NCI-H69 (cell line): Measurements from ENCODE around the gene CCDC197.
A peak's percentile ranks its signal among the peaks of the same experiment; 100 is the strongest.

ENCODE experiments used
- DNase-seq: peaks from one replicate; lab custom pipeline; 2025; lab: John Stamatoyannopoulos, UW

CCDC197 gene

DNA sequence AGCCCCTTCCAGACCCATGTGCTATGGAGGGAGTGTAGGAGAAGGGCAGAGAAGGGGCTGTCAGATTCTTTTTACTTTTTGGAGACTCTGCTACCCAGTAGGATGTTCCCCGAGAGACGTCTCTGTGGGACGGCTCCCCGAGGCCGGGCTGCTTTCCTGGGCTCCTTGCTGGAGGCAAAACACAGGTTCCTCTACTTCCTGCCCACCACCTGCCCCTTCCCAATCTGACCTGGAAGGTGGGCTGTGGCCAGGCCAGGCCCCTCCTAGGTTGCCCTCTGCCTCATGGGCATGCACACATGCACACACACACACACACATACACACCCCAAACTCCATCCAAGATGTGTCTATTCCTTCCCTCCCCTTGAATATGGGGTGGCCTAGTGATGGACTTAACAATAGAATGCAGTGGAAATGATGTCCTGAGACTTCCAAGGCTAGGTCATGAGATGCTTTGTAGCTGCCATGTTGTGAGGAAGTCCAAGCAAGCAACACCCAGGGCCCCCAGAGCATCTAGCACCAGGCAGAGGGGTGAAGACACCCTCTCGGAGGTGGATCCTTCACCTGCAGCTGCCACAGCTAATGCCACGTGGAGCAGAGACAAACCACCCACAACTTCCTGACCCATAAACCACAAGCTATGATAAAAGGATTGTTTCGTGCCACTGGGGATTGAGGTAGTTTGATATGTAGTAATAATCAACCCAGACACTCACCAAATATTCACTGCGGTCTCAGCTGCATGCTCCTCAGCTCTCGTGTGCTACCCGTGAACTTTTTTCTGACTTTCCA is 19.1 kb upstream of the CCDC197 start:
- no peak for DNase-seq

DNA sequence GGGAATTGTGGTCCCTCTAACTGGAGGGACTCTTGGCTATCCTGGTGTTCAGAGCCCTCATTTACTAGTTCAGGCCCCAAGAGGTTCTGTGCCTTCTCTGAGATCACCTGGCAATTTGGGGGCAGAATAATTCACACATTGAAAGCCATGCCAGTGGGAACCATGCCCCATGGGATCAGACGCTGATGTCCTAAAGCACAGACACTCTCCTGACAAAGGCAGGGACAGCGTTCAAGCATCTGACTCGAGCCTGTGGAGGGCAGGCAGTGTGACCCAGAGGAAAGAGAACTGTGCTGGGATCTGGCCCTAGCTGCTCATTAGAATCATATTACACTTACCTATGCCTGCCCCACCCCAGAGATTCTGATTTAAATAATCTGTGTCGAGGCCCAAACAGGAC is 18.4 kb upstream of the CCDC197 start:
- no peak for DNase-seq

GRCh38 chr14:93980456-93981201 is 16.5 kb upstream of the CCDC197 start:
- no peak for DNase-seq

DNA sequence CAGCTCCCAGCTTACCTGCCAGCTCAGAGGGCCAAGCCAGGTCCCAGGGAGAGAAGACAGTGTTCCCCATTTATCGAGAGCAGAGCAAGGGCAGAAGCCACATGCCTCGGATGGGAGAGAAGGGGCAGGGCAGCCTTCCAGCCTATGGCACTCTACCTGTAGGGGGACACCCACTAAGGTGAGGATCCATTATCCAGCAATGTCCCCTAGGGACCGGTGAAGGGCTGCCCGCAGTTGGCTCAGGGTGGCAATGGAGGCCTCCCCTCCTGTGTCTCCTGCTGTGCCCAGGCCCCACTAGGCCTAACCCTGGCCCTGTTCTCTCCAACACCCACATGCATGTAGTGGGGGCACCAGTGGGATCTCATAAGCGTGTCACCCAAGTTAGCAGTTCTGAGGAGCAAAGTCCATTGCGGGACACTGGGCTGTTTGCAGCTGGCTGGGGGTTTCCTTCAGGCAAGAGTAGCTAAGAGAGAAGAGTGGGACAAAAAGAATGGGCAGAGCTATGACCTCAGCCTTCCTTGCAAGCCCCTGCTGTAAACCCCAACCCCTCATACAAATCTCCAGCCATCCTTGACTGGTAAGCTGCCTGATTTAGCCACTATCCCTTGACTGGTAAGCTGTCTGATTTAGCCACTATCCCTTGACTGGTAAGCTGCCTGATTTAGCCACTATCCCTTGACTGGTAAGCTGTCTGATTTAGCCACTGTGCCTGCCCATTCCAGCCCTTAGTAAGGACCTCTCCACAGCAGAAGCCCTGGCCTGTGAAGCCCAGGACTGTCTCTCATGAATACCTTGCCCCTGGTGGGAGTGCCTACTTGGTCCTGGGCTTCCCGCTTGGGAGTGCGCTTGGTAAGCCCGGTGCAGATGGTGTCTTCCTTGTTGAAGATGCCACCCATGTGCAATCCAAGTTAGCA is 15.5 kb upstream of the CCDC197 start:
- no peak for DNase-seq

DNA sequence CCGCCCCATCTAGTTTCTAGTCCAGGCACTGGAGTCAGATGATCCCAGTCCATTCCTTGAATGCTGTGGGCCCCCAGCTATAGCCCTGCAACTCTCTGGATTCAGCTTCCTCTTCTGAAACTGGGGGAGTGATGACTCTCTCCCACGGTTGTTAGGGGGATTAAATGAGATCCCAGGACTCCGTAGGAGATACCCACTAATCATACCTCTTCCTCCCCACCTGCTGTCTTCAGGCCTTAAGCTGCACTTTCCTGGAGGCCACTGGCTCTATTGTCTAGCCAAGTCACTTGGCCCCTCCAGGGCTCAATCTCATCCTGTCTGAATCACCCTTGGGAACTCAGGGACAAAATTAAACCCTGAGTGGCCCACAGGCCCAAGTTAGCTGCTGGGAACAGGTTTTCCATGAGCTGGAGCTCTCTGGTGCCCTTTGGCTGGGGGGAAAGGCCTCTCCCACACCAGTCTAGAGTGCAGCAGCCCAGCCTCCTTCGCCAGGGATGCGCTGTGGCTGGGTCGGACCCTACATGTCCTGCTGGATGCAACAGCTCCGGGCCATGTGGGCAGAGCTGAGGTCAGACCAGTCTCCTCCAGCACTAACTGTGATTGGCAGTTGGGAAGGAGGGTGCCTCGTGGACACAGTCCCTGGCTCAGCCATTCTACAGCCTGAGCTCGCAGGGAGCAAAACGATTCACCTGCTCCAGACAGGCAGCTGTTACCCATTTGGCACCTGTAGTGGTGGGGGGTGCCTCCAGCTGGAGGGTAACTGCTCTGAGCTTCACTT is 14.7 kb upstream of the CCDC197 start:
- peak; percentile 16 for DNase-seq

DNA sequence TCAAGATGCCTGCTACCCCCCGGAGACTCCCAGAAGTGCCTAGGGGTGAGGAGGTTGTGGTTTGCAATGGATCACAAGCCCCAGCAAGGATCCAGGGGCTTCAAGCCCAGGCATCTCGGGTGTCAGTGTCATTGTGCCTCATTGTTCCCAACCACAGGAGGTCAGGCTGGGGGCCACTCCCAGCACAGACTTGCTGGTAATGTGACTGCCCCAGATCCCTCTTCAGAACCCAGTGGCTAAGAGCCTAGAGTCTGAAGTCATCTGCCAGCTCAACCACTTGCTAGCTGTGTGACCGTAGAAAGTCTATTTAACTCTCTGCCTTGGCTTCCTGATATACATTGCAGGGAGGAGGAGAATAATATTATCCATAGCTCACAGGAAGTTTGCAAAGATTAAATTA is 13.0 kb upstream of the CCDC197 start:
- peak; percentile 13 for DNase-seq

DNA sequence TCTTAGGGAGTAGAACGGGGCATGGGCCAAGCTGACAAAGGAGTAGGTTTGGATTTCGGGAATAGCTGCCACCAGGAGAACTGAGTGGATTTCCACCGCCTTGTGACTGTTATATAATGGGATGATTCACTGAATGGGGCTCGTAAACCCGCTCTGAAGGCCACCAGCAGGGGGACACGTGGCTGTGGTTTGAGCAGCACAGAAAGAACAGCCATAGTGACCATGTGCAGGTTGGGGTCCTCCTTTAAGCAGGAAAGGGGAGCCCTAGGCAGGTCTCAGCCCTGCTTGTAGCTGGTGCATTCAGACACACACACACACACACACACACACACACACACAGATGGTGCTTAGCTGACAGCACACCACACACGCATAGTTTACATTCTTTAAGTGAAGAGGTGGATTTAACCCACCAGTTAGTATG is 12.1 kb upstream of the CCDC197 start:
- peak; percentile 21 for DNase-seq

- DNase-seq = peak; percentile 50
These were observed 10.1 kb upstream of the CCDC197 start for GRCh38 chr14:93986955-93987354.

- DNase-seq = peak; percentile 82
These were observed 9.7 kb upstream of the CCDC197 start for GRCh38 chr14:93987376-93987775.

DNA sequence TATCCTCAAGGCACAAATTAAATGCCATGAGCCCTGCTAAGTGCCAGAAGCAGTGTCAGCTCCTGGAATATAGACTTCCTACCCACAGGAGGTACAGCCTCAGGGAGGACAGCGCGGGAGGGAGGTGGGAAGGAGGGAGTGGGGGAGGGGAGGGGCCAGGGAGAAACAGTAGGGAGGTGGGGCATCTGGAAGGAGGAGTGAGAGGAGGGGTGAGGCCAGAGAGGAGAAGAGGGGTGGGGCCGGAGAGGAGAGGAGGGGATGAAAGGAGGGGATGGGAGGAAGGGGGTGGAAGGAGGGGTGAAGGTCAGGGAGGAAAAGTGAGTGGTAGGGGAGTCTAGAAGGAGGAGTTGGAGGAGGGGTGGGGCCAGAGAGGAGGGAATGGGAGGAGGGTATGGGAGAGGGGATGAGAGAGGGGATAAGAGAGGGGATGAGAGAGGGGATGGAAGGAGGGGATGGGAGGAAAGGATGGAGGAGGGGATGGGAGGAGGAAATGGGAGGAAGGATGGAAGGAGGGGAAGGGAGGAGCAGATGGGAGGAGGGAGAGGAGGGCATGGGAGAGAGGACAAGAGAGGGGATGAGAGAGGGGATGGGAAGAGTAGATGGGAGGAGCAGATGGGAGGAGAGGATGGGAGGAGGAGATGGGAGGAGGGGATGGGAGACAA is 9.2 kb upstream of the CCDC197 start:
- DNase-seq = peak; percentile 82

DNA sequence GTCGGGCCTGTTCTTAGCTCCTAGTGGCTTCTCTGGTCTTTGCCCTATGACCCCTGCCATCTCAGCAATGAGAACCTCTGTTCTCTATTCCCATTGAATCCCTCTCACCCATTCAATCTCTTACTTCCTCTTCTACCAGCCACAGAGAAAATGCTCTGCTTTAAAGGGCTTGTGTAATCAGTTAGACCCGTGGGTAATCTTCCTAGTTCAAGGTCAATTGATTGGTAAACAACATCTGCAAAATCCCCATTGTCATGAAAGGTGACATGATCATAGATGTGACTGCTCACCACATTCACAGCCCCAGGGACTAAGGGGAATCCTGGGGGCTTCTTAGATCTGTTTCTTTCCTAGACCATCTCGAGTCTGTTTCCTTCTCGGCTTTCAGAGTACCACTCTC is 7.2 kb upstream of the CCDC197 start:
- peak; percentile 39 for DNase-seq

GRCh38 chr14:93991212-93991611 is 5.9 kb upstream of the CCDC197 start:
- no peak for DNase-seq

- DNase-seq = no peak
These were observed 5.5 kb upstream of the CCDC197 start for GRCh38 chr14:93991649-93992048.

GRCh38 chr14:93993382-93993781 is 3.7 kb upstream of the CCDC197 start:
- peak; percentile 24 for DNase-seq

- peak; percentile 69 for DNase-seq
These were observed 2.0 kb upstream of the CCDC197 start for GRCh38 chr14:93994919-93995682.

- no peak for DNase-seq
These were observed 888 bp upstream of the CCDC197 start for GRCh38 chr14:93996130-93996695.

DNA sequence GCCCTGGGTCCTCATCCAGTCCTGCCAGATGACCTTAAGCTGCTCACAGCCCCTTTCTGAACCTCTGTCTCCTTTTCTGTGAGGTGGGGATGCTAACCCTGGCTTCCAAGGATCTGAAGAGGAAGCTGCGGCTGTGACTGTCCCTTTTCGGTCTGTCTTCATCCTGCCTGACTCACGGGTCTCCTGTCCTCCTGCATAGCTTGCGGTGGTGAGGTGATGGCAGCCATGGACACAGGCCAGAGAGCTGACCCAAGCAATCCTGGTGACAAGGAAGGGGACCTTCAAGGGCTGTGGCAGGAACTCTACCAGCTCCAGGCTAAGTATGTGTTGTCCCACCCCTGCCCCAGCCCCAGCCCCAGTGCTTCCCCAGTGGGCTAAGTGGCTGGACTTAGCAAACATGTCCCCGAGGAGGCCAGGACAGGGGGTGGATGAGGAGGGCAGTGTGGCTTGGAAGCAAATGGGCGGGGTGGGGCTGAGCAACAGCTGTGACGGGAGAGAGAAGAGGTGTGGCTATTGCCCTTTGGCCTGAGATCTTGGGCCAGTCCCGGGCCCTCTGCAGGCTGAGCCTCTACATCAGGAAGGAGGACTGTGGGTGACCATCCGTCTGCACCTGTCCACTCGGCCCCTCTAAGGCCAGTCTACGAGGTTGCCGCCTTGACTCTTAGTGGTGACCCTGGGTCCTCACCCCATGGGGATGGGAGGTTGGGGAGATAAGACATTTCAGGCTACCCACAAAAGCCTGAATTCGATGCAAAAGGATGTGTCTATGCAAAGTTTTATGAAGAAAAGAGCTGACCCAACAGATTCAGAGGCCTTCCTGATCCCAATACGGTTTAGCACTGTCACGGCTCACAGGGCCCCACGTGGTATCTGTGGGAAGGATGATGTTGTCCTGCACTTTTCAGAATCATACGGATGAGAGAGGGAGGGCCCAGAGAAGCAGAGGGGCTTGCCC is 1.1 kb downstream of the CCDC197 start:
- DNase-seq = no peak

- no peak for DNase-seq
These were observed 1.8 kb downstream of the CCDC197 start for GRCh38 chr14:93998871-93999403.
